Activated CD4-positive, alpha-beta memory T cell treated with anti-CD3 and anti-CD28 coated beads for 36 hours (primary cell): ENCODE data around the gene TRAPPC1. TPM values are rescaled to one million over a fixed set of nuclear protein-coding genes. Genes with fewer than 3 reads are reported as not detected.

Experiments
- CTCF ChIA-PET: fragments of 350-600 bp; sonication (Branson Sonifier 250); formaldehyde crosslinking; loops from one replicate; lab custom pipeline; 2021; ENCODE audit warnings: antibody characterized with exemption, inconsistent platforms; lab: Charles Lee
- POLR2A ChIA-PET: fragments of 350-600 bp; sonication (Branson Sonifier 250); formaldehyde crosslinking; loops from one replicate; lab custom pipeline; 2021; ENCODE audit warnings: antibody characterized with exemption; lab: Charles Lee
- DNase-seq: peaks from one replicate; pipeline ENCODE4 v3.0.0-alpha.2; 2020
- H3K27ac Mint-ChIP-seq: one replicate; pipeline ENCODE4 v1.8.0; 2021; ENCODE audit warnings: mixed read lengths
- H3K27me3 Mint-ChIP-seq: one replicate; pipeline ENCODE4 v1.8.0; 2021; ENCODE audit warnings: mixed read lengths
- H3K36me3 Mint-ChIP-seq: one replicate; pipeline ENCODE4 v1.8.0; 2021; ENCODE audit warnings: mixed read lengths
- H3K4me1 Mint-ChIP-seq: one replicate; pipeline ENCODE4 v1.8.0; 2021; ENCODE audit warnings: low read depth, mixed read lengths
- H3K4me3 Mint-ChIP-seq: one replicate; pipeline ENCODE4 v1.8.0; 2021; ENCODE audit warnings: mild to moderate bottlenecking, mixed read lengths
- H3K9me3 Mint-ChIP-seq: one replicate; pipeline ENCODE4 v1.8.0; 2021; ENCODE audit warnings: mixed read lengths
- intact Hi-C: fragments of 100-400 bp; cut with micrococcal nuclease; formaldehyde crosslinking; loops from one replicate; pipeline ENCODE4 v1.15.1; 2023
- total RNA-seq, 2 experiments: library from RNA; stranded (reverse); gene quantifications; one replicate each; pipeline ENCODE4 v1.2.3, GENCODE V29; 2021

Gene TRAPPC1
- total RNA-seq, 2 experiments from 2014 or later = 197 to 201 TPM

- peaks cover 6% of the 10 kb centered on the region for H3K36me3 Mint-ChIP-seq
- peak overlapping the region; percentile 57 for H3K4me3 Mint-ChIP-seq
- no peaks in the 10 kb centered on the region for H3K27me3 Mint-ChIP-seq
- CTCF ChIA-PET = interaction anchor here (1.0 to 11.1 kb wide), 7 partner anchors 16 to 141 kb away, joined by 3 to 245 read pairs (median 6); partner anchors contain the start of genes CNTROB, NAA38 and TRAPPC1
- peaks cover 32% of the 10 kb centered on the region for H3K4me1 Mint-ChIP-seq
- intact Hi-C loops = no loop called here
- POLR2A ChIA-PET = interaction anchor here (0.8 to 4.3 kb wide), 2 partner anchors 11 to 15 kb away, joined by 3 to 42 read pairs; partner anchors contain the start of genes CNTROB, KCNAB3 and TRAPPC1
- no peaks in the 10 kb centered on the region for H3K9me3 Mint-ChIP-seq
- peak overlapping the region; percentile 50 for H3K27ac Mint-ChIP-seq
- DNase-seq = no peak
These were observed 14.9 kb downstream of the TRAPPC1 start for GRCh38 chr17:7916808-7917207.

- DNase-seq = no peak
- peak overlapping the region; percentile 50 for H3K27ac Mint-ChIP-seq
- H3K27me3 Mint-ChIP-seq = no peaks in the 10 kb centered on the region
- H3K4me1 Mint-ChIP-seq = peaks cover 29% of the 10 kb centered on the region
- CTCF ChIA-PET = interaction anchor here (0.8 to 11.1 kb wide), 10 partner anchors 10 to 227 kb away, joined by 3 to 245 read pairs (median 5); partner anchors contain the start of genes CNTROB, NAA38, TRAPPC1 and WRAP53
- H3K4me3 Mint-ChIP-seq = peak overlapping the region; percentile 57
- no peaks in the 10 kb centered on the region for H3K9me3 Mint-ChIP-seq
- POLR2A ChIA-PET = interaction anchor here (1.0 to 4.3 kb wide), 6 partner anchors 15 to 73 kb away, joined by 3 to 42 read pairs (median 4); partner anchors contain the start of genes CNTROB, CYB5D1, KCNAB3 and NAA38
- peaks cover 6% of the 10 kb centered on the region for H3K36me3 Mint-ChIP-seq
- intact Hi-C loops = no loop called here
These were observed 15.4 kb downstream of the TRAPPC1 start for GRCh38 chr17:7916385-7916682.

- H3K36me3 Mint-ChIP-seq = peaks cover 6% of the 10 kb centered on the region
- H3K9me3 Mint-ChIP-seq = no peaks in the 10 kb centered on the region
- H3K27me3 Mint-ChIP-seq = no peaks in the 10 kb centered on the region
- intact Hi-C loops = loop anchor here (1.0 kb wide), 2 partner anchors 17 to 28 kb away; partner anchors contain the start of gene CNTROB
- peak within 1 kb of the TSS; percentile 85 for H3K4me3 Mint-ChIP-seq
- CTCF ChIA-PET = interaction anchor here (0.7 to 11.1 kb wide), 11 partner anchors 9 to 227 kb away, joined by 3 to 245 read pairs (median 5); partner anchors contain the start of genes CNTROB, NAA38, TRAPPC1 and WRAP53
- peaks cover 29% of the 10 kb centered on the region for H3K4me1 Mint-ChIP-seq
- POLR2A ChIA-PET = interaction anchor here (1.0 to 4.3 kb wide), 8 partner anchors 9 to 74 kb away, joined by 3 to 42 read pairs (median 4); partner anchors contain the start of genes CNTROB, CYB5D1, KCNAB3 and NAA38
- DNase-seq = peak; percentile 92
- H3K27ac Mint-ChIP-seq = peak within 1 kb of the TSS; percentile 86
These were observed 15.9 kb downstream of the TRAPPC1 start, which contains the start of gene RNF227 for GRCh38 chr17:7915611-7916384. Gene RNF227, minus strand, starts transcription at chr17:7916289. Its CDS starts 94 bp downstream, at chr17:7916195.

GRCh38 chr17:7915179-7915610, 16.6 kb downstream of the TRAPPC1 start:
- Mint-ChIP-seq H3K27me3 (no peaks in the 10 kb centered on the region), H3K27ac (peak overlapping the region; percentile 86)
- no peak for DNase-seq

GRCh38 chr17:7912927-7913524, 18.7 kb downstream of the TRAPPC1 start:
- CTCF ChIA-PET = interaction anchor here (0.6 to 11.1 kb wide), 22 partner anchors 10 to 149 kb away, joined by 3 to 245 read pairs (median 4); partner anchors contain the start of genes CNTROB, CYB5D1, KCNAB3 and NAA38

More at GRCh38 chr17:7915179-7915610, 16.6 kb downstream of the TRAPPC1 start:
- ChIA-PET CTCF (interaction anchor here (0.7 to 11.1 kb wide), 11 partner anchors 9 to 226 kb away, joined by 3 to 245 read pairs (median 5); partner anchors contain the start of genes CNTROB, NAA38, TRAPPC1 and WRAP53), POLR2A (interaction anchor here (1.0 to 4.3 kb wide), 7 partner anchors 9 to 75 kb away, joined by 3 to 42 read pairs (median 4); partner anchors contain the start of genes CNTROB, CYB5D1, KCNAB3 and NAA38)
- Mint-ChIP-seq H3K9me3 (no peaks in the 10 kb centered on the region), H3K4me1 (peaks cover 29% of the 10 kb centered on the region), H3K36me3 (peaks cover 12% of the 10 kb centered on the region), H3K4me3 (peak overlapping the region; percentile 85)
- intact Hi-C loops = loop anchor here (1.0 kb wide), 2 partner anchors 17 to 28 kb away; partner anchors contain the start of gene CNTROB

GRCh38 chr17:7911116-7911515, 20.6 kb downstream of the TRAPPC1 start:
- intact Hi-C loops = no loop called here
- Mint-ChIP-seq H3K36me3 (peaks cover 39% of the 10 kb centered on the region), H3K27ac (no peak overlapping the region)

More at GRCh38 chr17:7912927-7913524, 18.7 kb downstream of the TRAPPC1 start:
- Mint-ChIP-seq H3K4me1 (peaks cover 29% of the 10 kb centered on the region), H3K27me3 (no peaks in the 10 kb centered on the region), H3K9me3 (no peaks in the 10 kb centered on the region), H3K27ac (peak overlapping the region; percentile 53), H3K4me3 (no peak overlapping the region), H3K36me3 (peaks cover 26% of the 10 kb centered on the region)
- intact Hi-C loops = loop anchor here (1.0 to 2.0 kb wide), 4 partner anchors 38 to 144 kb away; partner anchors contain the start of gene NAA38
- POLR2A ChIA-PET = interaction anchor here (0.6 to 1.8 kb wide), 6 partner anchors 9 to 242 kb away, joined by 3 to 5 read pairs (median 4); partner anchors contain the start of gene KCNAB3
- peak; percentile 37 for DNase-seq

GRCh38 chr17:7910711-7911110, 21.0 kb downstream of the TRAPPC1 start:
- DNase-seq = no peak
- ChIA-PET POLR2A (no interaction called here), CTCF (interaction anchor here (1.0 to 11.1 kb wide), 2 partner anchors 22 to 76 kb away, joined by 3 to 245 read pairs; no protein-coding TSS in a partner anchor)
- H3K27me3 Mint-ChIP-seq = no peaks in the 10 kb centered on the region
- intact Hi-C loops = no loop called here
- no peak overlapping the region for H3K27ac Mint-ChIP-seq
- peaks cover 19% of the 10 kb centered on the region for H3K4me1 Mint-ChIP-seq
- H3K36me3 Mint-ChIP-seq = peaks cover 43% of the 10 kb centered on the region
- H3K4me3 Mint-ChIP-seq = no peak overlapping the region
- no peaks in the 10 kb centered on the region for H3K9me3 Mint-ChIP-seq

More at GRCh38 chr17:7911116-7911515, 20.6 kb downstream of the TRAPPC1 start:
- no peak for DNase-seq
- ChIA-PET CTCF (interaction anchor here (3.7 to 11.1 kb wide), 2 partner anchors 76 to 130 kb away, joined by 23 to 245 read pairs; no protein-coding TSS in a partner anchor), POLR2A (no interaction called here)
- H3K4me3 Mint-ChIP-seq = no peak overlapping the region
- H3K27me3 Mint-ChIP-seq = no peaks in the 10 kb centered on the region
- H3K9me3 Mint-ChIP-seq = no peaks in the 10 kb centered on the region
- peaks cover 19% of the 10 kb centered on the region for H3K4me1 Mint-ChIP-seq

GRCh38 chr17:7910281-7910680, 21.5 kb downstream of the TRAPPC1 start:
- POLR2A ChIA-PET = no interaction called here

GRCh38 chr17:7909089-7909488, 22.7 kb downstream of the TRAPPC1 start:
- POLR2A ChIA-PET = no interaction called here
- CTCF ChIA-PET = interaction anchor here (0.6 kb wide), 1 partner anchor 150 kb away, joined by 3 read pairs; no protein-coding TSS in a partner anchor
- Mint-ChIP-seq H3K4me3 (no peak overlapping the region), H3K36me3 (peaks cover 57% of the 10 kb centered on the region), H3K4me1 (peaks cover 8% of the 10 kb centered on the region), H3K27ac (no peak overlapping the region), H3K27me3 (no peaks in the 10 kb centered on the region), H3K9me3 (no peaks in the 10 kb centered on the region)
- intact Hi-C loops = no loop called here
- no peak for DNase-seq

More at GRCh38 chr17:7910281-7910680, 21.5 kb downstream of the TRAPPC1 start:
- Mint-ChIP-seq H3K9me3 (no peaks in the 10 kb centered on the region), H3K36me3 (peaks cover 47% of the 10 kb centered on the region), H3K4me1 (peaks cover 17% of the 10 kb centered on the region), H3K27me3 (no peaks in the 10 kb centered on the region), H3K4me3 (no peak overlapping the region), H3K27ac (no peak overlapping the region)
- no peak for DNase-seq
- CTCF ChIA-PET = interaction anchor here (1.0 to 11.1 kb wide), 3 partner anchors 23 to 131 kb away, joined by 3 to 245 read pairs (median 5); no protein-coding TSS in a partner anchor
- intact Hi-C loops = no loop called here

- H3K4me3 Mint-ChIP-seq = no peak overlapping the region
- POLR2A ChIA-PET = interaction anchor here (1.0 kb wide), 1 partner anchor 9 kb away, joined by 3 read pairs; no protein-coding TSS in a partner anchor
- intact Hi-C loops = no loop called here
- H3K4me1 Mint-ChIP-seq = no peaks in the 10 kb centered on the region
- no peak overlapping the region for H3K27ac Mint-ChIP-seq
- H3K9me3 Mint-ChIP-seq = no peaks in the 10 kb centered on the region
- H3K36me3 Mint-ChIP-seq = peaks cover 78% of the 10 kb centered on the region
- no peak for DNase-seq
- CTCF ChIA-PET = interaction anchor here (1.0 to 1.5 kb wide), 3 partner anchors 10 to 87 kb away, joined by 3 to 6 read pairs (median 3); no protein-coding TSS in a partner anchor
- H3K27me3 Mint-ChIP-seq = no peaks in the 10 kb centered on the region
These were observed 28.3 kb downstream of the TRAPPC1 start for GRCh38 chr17:7903154-7904103.
